ENCODE data around the gene CHURC1.

CHURC1 gene

GRCh38 chr14:64953310-64953654, 39.0 kb downstream of the CHURC1 start:
- in situ Hi-C loops (cut with HindIII; ENCODE audit: low sequenced_read_pairs): no loop called here
- no peak overlapping the region for H3K4me3 ChIP-seq (ENCODE audit: low read depth, low read length)
- no peak for TF ChIP-seq CTCF (IDR thresholded peaks at IDR 0.05; ENCODE audit: low read depth, low read length)
- DNase-seq (ENCODE audit: low read depth, low spot score): no peak

- no peak for TF ChIP-seq CTCF (IDR thresholded peaks at IDR 0.05; ENCODE audit: low read depth, low read length)
- no peak for DNase-seq (ENCODE audit: low read depth, low spot score)
- in situ Hi-C loops (cut with HindIII; ENCODE audit: low sequenced_read_pairs): no loop called here
- H3K4me3 ChIP-seq (ENCODE audit: low read depth, low read length): no peak overlapping the region
These were observed 39.4 kb downstream of the CHURC1 start for GRCh38 chr14:64953661-64954060.

GRCh38 chr14:64954491-64955240, 40.4 kb downstream of the CHURC1 start:
- DNase-seq (ENCODE audit: low read depth, low spot score): no peak
- H3K4me3 ChIP-seq (ENCODE audit: low read depth, low read length): no peak overlapping the region
- TF ChIP-seq CTCF (IDR thresholded peaks at IDR 0.05; ENCODE audit: low read depth, low read length): no peak
- in situ Hi-C loops (cut with HindIII; ENCODE audit: low sequenced_read_pairs): no loop called here

GRCh38 chr14:64955297-64955696, 41.0 kb downstream of the CHURC1 start:
- no peak for TF ChIP-seq CTCF (IDR thresholded peaks at IDR 0.05; ENCODE audit: low read depth, low read length)
- H3K4me3 ChIP-seq (ENCODE audit: low read depth, low read length): no peak overlapping the region
- in situ Hi-C loops (cut with HindIII; ENCODE audit: low sequenced_read_pairs): no loop called here
- DNase-seq (ENCODE audit: low read depth, low spot score): no peak

- DNase-seq (ENCODE audit: low read depth, low spot score): no peak
- in situ Hi-C loops (cut with HindIII; ENCODE audit: low sequenced_read_pairs): no loop called here
- TF ChIP-seq CTCF (IDR thresholded peaks at IDR 0.05; ENCODE audit: low read depth, low read length): no peak
These were observed 42.6 kb downstream of the CHURC1 start for GRCh38 chr14:64956697-64957406.

GRCh38 chr14:64958201-64958600, 43.9 kb downstream of the CHURC1 start:
- H3K4me3 ChIP-seq (ENCODE audit: low read depth, low read length): no peak overlapping the region
- no peak for TF ChIP-seq CTCF (IDR thresholded peaks at IDR 0.05; ENCODE audit: low read depth, low read length)
- in situ Hi-C loops (cut with HindIII; ENCODE audit: low sequenced_read_pairs): no loop called here
- no peak for DNase-seq (ENCODE audit: low read depth, low spot score)

More at GRCh38 chr14:64956697-64957406, 42.6 kb downstream of the CHURC1 start:
- H3K4me3 ChIP-seq (ENCODE audit: low read depth, low read length): no peak overlapping the region
